HG03095 (cell line): ENCODE measurements around the gene SARNP.

ENCODE experiments used
- ATAC-seq: cut with Tn5 transposase; IDR thresholded peaks from one replicate; pipeline ENCODE4 v1.9.1; 2021; ENCODE audit warnings: moderate library complexity; ENCODE audit not compliant: unreplicated experiment

Gene SARNP

DNA sequence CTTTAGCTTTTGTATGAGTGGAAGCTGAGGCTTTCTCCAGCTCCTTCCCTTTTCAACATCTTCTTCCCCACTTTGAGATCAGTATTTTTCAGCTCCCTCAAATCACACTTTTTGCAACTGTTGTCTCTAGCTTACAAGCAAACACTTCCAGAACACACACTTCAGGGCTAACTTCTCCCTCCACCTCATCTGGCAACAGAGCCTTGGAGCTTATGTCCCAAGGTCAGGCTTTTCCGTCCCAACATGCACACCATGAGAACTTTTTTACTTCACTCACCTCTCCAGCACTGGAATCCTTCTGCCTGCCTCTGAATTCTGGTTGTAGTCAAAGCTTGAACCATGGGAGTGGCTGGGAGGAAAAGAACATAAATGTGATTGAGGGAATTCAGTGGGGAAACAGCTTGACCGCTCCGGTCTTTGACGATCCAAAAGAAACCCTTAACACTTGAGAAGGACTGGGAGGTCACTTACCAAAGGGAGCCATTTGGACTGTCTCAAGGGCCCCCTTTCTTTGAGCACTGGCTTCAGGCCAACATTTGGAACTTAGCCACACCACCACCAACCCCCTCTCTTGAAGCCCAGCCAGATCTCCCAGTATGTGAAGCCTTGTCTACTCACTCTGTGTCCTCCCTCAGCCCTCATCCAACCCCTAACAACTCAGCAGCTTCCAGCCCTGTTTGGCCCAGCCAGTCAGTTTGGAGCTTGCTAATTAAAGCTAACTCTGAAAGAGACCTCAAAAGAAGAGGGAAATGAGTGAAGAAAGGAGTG lies 105.6 kb downstream of the SARNP start:
- ATAC-seq = no peak

DNA sequence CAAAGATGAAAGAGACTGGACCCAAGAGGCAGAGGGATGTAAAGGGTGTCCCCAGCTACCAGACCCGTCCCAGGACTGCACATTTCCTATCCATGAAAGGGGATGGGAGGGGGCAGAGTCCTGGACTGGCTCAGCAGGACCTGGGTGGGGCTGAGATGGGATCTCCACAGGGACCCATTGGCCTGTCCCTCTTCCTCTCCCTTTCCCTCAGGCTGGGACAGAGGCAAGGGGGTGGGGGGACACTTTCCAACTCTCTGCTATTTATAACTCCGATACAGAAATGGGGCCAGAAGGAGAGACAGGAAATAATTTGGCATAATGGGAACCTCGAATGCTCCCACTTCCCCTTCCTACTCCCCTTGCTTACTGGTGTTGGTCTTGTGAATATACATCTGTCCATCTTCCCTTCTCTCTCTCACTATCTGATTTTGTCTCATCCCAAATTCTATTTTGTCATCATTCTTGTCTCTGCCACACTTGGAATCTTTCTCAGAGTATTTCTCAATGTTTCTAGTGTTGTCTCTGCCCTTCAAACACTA lies 108.8 kb downstream of the SARNP start:
- no peak for ATAC-seq

- ATAC-seq = no peak
Observed at GRCh38 chr12:55707841-55708694, 109.5 kb downstream of the SARNP start, which contains the start of gene ITGA7. TSS of gene ITGA7 (minus strand) at chr12:55707904. CDS start at chr12:55707682, 222 bp downstream.
